Memory B cell (primary cell): ENCODE data around the gene PIANP.

Experiments used
- ATAC-seq: fragments of 150-1000 bp; cut with Tn5 transposase; 2 replicates; pipeline ENCODE4 v1.10.0; 2021; ENCODE audit warnings: low read depth, mild to moderate bottlenecking, moderate library complexity
- DNase-seq, 2 donors: peaks; one replicate each; pipeline ENCODE4 v3.0.0; 2022; ENCODE audit warnings: low spot score in 2 of 2
- H3K27ac Mint-ChIP-seq: one replicate; pipeline ENCODE4 v1.8.0; 2022; ENCODE audit warnings: mild to moderate bottlenecking, moderate library complexity, mixed read lengths
- H3K27me3 Mint-ChIP-seq: one replicate; pipeline ENCODE4 v1.8.0; 2022; ENCODE audit warnings: mixed read lengths
- H3K36me3 Mint-ChIP-seq: one replicate; pipeline ENCODE4 v1.8.0; 2022; ENCODE audit warnings: mild to moderate bottlenecking, mixed read lengths
- H3K4me1 Mint-ChIP-seq: one replicate; pipeline ENCODE4 v1.8.0; 2022; ENCODE audit warnings: mixed read lengths
- H3K4me3 Mint-ChIP-seq: one replicate; pipeline ENCODE4 v1.8.0; 2022; ENCODE audit warnings: mild to moderate bottlenecking, moderate library complexity, mixed read lengths
- H3K9me3 Mint-ChIP-seq: one replicate; pipeline ENCODE4 v1.8.0; 2022; ENCODE audit warnings: mixed read lengths

PIANP gene

DNA sequence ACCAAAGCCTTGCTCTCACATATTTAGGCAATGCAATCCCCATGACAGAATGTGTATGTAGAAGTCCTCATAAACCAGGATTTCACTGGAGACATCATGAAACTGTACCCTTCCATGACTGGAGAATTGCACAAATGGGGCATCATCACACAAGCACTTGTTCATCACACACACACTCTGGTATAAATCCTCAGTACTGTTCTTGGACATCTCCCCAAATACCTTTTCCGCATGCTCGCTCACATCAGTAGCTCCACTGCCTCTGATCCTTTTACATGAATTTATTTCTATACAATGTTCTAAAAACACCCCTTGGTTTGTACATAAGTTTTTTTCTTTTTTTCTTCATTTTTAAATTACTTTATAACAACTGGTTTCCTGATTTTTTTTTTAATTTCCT, 34.4 kb downstream of the PIANP start:
- H3K27me3 Mint-ChIP-seq, result no peaks in the 10 kb centered on the region
- DNase-seq, result no peak
- H3K27ac Mint-ChIP-seq, result no peak overlapping the region
- H3K9me3 Mint-ChIP-seq, result no peaks in the 10 kb centered on the region
- no peak for ATAC-seq
- peaks cover 14% of the 10 kb centered on the region for H3K36me3 Mint-ChIP-seq
- peaks cover 10% of the 10 kb centered on the region for H3K4me1 Mint-ChIP-seq
- no peak overlapping the region for H3K4me3 Mint-ChIP-seq

DNA sequence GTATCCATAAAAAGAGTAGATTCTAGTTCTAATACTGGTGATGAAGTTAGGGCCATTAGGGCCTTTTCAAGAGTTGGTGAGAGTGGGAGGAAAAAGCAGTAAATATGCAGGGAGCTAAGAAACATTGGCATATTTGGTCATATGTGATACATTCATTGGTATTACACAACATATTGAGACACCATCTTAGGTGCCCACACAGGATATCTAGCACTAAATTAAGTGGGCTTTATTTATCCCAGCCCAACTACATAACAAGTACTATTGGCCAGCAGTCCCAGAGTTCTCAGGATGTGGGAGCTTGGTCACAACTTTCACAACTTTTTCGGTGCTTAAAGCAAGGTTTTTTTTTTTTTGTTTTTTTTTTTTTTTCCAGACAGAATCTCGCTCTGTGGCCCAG, 35.7 kb downstream of the PIANP start:
- Mint-ChIP-seq H3K4me1 (peaks cover 10% of the 10 kb centered on the region), H3K27ac (no peak overlapping the region), H3K27me3 (no peaks in the 10 kb centered on the region), H3K36me3 (peaks cover 9% of the 10 kb centered on the region), H3K4me3 (no peak overlapping the region), H3K9me3 (no peaks in the 10 kb centered on the region)
- no peak for ATAC-seq
- no peak for DNase-seq

DNA sequence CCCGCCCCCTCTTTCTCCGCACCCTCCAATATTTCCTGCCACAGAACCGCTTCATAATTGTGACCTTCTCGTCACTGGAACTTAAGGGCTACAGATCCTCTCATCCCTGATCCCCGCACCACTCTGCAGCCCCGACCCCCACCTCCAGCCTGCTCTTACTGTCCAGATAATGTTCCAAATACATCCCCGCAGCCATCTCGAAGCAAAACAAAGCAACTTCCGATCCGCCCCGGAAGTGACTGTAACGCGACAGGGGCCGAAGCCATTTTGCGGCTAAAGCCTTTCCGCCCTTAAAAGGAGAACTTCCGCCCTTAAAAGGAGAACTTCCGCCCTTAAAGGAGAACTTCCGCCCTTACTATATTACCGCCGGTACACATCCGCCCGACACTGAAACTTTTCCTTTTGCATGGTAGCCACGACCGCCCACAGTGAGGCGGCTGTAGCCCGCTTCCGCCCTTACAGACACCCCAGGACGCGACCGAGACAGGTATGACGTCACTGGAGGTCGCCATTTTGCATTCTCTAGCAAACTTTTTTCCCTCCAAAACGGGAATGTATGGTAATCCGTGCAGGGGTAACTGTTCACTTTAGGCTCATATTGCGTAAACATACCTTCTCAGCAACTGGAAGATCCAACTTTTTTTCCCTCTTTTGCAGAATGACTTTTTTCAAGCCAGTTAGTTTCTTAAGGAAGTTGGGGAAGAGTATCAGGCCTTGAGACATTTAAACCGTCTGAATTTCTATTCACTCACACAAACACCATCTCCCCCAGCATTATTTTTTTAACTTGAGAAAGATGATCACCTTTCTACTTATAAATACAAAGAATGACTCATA, 37.5 kb downstream of the PIANP start, which contains the start of gene ING4:
Gene ING4 (minus strand): TSS at position 214 of the 837 bp plus-strand sequence. CDS start 18 bp downstream, at position 196.
- H3K27ac Mint-ChIP-seq, result peak within 1 kb of the TSS; percentile 96
- no peaks in the 10 kb centered on the region for H3K9me3 Mint-ChIP-seq
- ATAC-seq (peak; percentile 98), DNase-seq (peak; percentile 86 to 94)
- H3K36me3 Mint-ChIP-seq, result peaks cover 13% of the 10 kb centered on the region
- H3K4me1 Mint-ChIP-seq, result peaks cover 14% of the 10 kb centered on the region
- H3K27me3 Mint-ChIP-seq, result no peaks in the 10 kb centered on the region
- H3K4me3 Mint-ChIP-seq, result peak within 1 kb of the TSS; percentile 95

DNA sequence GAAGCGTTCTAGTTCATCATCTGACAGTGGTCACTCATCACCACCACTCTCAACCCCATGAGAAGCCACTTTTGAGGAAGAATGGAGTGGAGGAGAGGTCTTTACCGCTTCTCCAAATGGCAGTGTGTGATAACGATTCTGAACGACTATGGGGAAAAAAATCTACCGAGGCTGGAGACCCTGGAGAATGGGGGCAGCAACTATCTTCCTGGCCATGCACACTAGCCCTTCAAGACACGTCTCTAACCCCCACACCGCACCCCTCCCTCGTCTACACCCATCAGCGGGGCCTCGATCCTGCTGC, 38.1 kb downstream of the PIANP start:
- Mint-ChIP-seq H3K4me3 (peak overlapping the region; percentile 95), H3K36me3 (peaks cover 10% of the 10 kb centered on the region), H3K27ac (peak overlapping the region; percentile 96), H3K27me3 (no peaks in the 10 kb centered on the region), H3K4me1 (peaks cover 14% of the 10 kb centered on the region), H3K9me3 (no peaks in the 10 kb centered on the region)
- DNase-seq (no peak), ATAC-seq (peak; percentile 10)

DNA sequence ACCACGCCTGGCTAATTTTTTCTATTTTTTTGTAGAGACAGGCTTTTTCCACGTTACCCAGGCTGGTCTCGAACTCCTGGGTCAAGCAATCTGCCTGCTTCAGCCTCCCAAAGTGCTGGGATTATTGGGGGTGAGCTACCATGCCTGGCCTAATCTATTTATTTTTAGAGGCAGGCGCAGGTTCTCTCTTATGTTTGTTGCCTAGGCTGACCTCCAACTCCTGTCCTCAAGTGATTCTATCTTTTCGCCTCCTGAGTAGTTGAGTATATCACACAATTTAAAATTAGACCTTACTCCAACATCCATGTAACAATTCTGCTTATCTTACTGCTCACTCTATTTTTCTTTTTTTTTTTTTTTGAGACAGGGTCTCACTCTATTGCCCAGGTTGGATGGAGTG, 46.6 kb downstream of the PIANP start:
- Mint-ChIP-seq H3K36me3 (peaks cover 38% of the 10 kb centered on the region), H3K27me3 (no peaks in the 10 kb centered on the region), H3K4me1 (peaks cover 11% of the 10 kb centered on the region), H3K27ac (no peak overlapping the region), H3K4me3 (no peak overlapping the region), H3K9me3 (no peaks in the 10 kb centered on the region)
- DNase-seq, result no peak
- ATAC-seq, result no peak

DNA sequence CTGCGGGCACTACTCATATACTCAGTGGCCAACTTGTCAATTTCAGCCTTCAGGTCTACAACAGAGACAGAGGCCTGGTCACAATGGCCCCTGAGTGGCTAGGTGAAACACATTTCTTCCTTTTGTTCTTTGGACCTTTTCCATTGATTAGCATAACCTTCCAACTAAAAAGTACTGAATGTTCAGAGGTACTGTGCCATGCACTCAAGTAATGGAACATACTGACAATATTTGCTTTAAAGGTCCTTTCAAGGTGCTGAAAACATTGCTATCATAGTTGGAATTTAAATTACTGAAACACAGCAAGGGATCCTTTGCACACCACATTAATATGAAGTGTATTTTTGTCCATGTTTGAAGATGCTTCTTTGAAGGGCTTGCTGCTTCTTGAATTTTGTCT, 47.3 kb downstream of the PIANP start:
- H3K27ac Mint-ChIP-seq, result no peak overlapping the region
- H3K36me3 Mint-ChIP-seq, result peaks cover 33% of the 10 kb centered on the region
- H3K4me1 Mint-ChIP-seq, result peaks cover 7% of the 10 kb centered on the region

DNA sequence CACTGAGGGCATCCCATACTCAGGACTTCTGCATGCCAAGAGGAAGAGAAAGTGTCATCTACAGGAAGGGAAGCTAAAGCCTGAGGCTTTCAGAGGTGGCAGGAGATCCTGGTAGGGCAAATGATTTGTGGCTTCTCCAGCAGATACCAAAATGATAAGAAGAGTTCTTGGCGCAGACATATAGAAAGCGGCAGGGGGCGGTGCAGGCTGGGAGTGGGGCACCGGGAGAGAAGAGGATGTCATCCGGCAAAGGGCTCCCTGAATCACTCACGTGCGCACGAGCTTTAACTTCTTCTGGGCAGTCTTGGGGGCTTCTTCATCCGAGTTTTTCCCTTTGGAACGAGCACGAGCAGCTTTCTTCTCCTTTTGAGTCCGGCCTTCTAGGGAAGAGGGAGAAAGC, 48.2 kb downstream of the PIANP start:
- H3K27ac Mint-ChIP-seq, result no peak overlapping the region
- H3K4me1 Mint-ChIP-seq, result peaks cover 5% of the 10 kb centered on the region
- H3K4me3 Mint-ChIP-seq, result no peak overlapping the region
- no peak for DNase-seq
- H3K36me3 Mint-ChIP-seq, result peaks cover 32% of the 10 kb centered on the region
- H3K27me3 Mint-ChIP-seq, result no peaks in the 10 kb centered on the region
- no peaks in the 10 kb centered on the region for H3K9me3 Mint-ChIP-seq
- no peak for ATAC-seq

More for the DNA sequence above, 47.3 kb downstream of the PIANP start:
- H3K4me3 Mint-ChIP-seq, result no peak overlapping the region
- no peaks in the 10 kb centered on the region for H3K9me3 Mint-ChIP-seq
- DNase-seq (no peak), ATAC-seq (no peak)
- no peaks in the 10 kb centered on the region for H3K27me3 Mint-ChIP-seq

- DNase-seq (no peak), ATAC-seq (no peak)
- Mint-ChIP-seq H3K36me3 (peaks cover 31% of the 10 kb centered on the region), H3K27ac (no peak overlapping the region), H3K4me3 (no peak overlapping the region), H3K9me3 (no peaks in the 10 kb centered on the region), H3K27me3 (no peaks in the 10 kb centered on the region), H3K4me1 (peaks cover 12% of the 10 kb centered on the region)
These were observed 49.8 kb downstream of the PIANP start for GRCh38 chr12:6650832-6651231.

DNA sequence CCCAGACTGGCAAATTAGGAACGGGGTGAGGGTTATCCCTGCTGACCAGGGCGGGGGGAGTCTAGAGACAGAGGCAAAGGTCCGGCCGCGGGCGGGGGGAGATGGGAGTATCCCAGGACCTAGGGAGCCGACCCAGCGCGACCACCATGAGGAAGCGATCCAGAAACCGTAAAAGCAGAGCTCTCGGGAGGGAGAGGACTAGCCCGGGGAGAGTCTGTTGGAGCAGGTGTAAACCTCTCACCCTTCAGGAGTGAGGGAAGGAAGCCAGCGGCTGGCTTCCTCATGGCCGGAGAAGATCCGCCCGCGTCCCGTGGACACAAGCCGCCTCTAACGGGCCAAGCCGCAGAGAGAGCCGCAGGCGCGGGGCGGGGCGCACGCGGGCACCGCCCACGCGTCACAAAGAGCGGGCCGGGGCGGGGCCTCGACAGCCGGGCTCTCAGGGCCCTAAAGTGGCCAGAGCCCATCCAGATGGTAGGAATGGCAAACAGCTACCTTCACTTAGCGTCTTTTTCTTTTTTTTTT, 53.5 kb downstream of the PIANP start, which contains the start of gene ACRBP:
Gene ACRBP (minus strand): TSS at position 350 of the 522 bp plus-strand sequence. CDS start 66 bp downstream, at position 284.
- ATAC-seq (peak; percentile 81), DNase-seq (peak in 1 of 2 donors; percentile 46)
- Mint-ChIP-seq H3K36me3 (peaks cover 17% of the 10 kb centered on the region), H3K27me3 (no peaks in the 10 kb centered on the region), H3K27ac (peak within 1 kb of the TSS; percentile 83), H3K4me3 (peak within 1 kb of the TSS; percentile 94), H3K4me1 (peaks cover 31% of the 10 kb centered on the region), H3K9me3 (no peaks in the 10 kb centered on the region)

GRCh38 chr12:6646276-6647082, 54.1 kb downstream of the PIANP start:
- peaks cover 30% of the 10 kb centered on the region for H3K4me1 Mint-ChIP-seq
- no peaks in the 10 kb centered on the region for H3K27me3 Mint-ChIP-seq
- H3K9me3 Mint-ChIP-seq, result no peaks in the 10 kb centered on the region
- no peak for DNase-seq
- ATAC-seq, result peak; percentile 16
- H3K4me3 Mint-ChIP-seq, result peak overlapping the region; percentile 94
- H3K36me3 Mint-ChIP-seq, result peaks cover 14% of the 10 kb centered on the region
- peak overlapping the region; percentile 83 for H3K27ac Mint-ChIP-seq

DNA sequence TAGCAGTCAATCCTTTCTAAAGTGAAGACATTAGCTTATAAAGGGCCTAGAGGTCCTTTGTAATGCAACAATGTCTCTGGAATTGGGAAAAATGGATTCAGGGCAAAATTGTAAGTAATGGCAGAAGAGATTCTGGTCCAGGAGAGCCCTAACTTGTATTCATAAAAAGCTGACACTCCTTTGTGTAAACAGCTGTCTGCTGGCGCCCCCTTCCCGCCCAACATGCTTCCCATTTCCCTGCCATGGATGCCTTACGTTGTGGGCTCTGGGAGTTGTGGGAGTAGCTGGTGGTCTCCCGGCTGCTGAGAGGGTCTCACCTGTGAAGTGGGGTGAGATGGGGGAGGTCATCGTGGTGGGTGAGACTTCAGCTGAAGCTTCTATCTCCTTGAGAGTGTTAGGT, 55.7 kb downstream of the PIANP start:
- Mint-ChIP-seq H3K27ac (peak overlapping the region; percentile 50), H3K4me3 (peak overlapping the region; percentile 71), H3K36me3 (peaks cover 8% of the 10 kb centered on the region), H3K9me3 (no peaks in the 10 kb centered on the region), H3K4me1 (peaks cover 30% of the 10 kb centered on the region), H3K27me3 (no peaks in the 10 kb centered on the region)
- no peak for DNase-seq
- ATAC-seq, result no peak

DNA sequence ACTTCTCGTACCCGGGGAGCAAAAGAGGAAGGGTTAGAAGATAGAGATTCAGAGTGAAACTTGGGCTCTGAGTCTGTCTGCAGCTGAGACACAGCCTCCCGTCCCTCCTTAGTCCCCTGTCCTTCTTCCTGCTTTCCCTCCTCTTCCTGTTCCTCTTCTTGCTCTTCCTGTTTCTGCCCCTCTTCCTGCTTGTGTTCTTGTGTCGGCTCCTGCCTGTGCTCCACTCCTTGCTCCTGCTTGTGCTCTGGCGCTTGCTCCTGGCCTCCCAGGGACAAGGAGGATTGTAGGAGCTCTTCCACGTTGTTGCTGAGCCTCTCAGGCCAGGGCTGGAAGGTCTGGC, 56.4 kb downstream of the PIANP start:
- H3K4me1 Mint-ChIP-seq, result peaks cover 33% of the 10 kb centered on the region
- H3K4me3 Mint-ChIP-seq, result peak overlapping the region; percentile 71
- peak; percentile 51 for ATAC-seq
- H3K27me3 Mint-ChIP-seq, result no peaks in the 10 kb centered on the region
- DNase-seq, result no peak
- peak overlapping the region; percentile 50 for H3K27ac Mint-ChIP-seq
- peaks cover 8% of the 10 kb centered on the region for H3K36me3 Mint-ChIP-seq
- no peaks in the 10 kb centered on the region for H3K9me3 Mint-ChIP-seq
